GM12872 (cell line): ENCODE measurements around the gene SLC38A3.

ENCODE experiments used
- TF ChIP-seq, protein P1 (sequence below): IDR thresholded peaks from 3 replicates; pipeline ENCODE4 v1.5.1; 2011; ENCODE audit warnings: low read depth, mild to moderate bottlenecking, low read length, moderate library complexity; ENCODE audit not compliant: insufficient read depth

SLC38A3 gene

DNA sequence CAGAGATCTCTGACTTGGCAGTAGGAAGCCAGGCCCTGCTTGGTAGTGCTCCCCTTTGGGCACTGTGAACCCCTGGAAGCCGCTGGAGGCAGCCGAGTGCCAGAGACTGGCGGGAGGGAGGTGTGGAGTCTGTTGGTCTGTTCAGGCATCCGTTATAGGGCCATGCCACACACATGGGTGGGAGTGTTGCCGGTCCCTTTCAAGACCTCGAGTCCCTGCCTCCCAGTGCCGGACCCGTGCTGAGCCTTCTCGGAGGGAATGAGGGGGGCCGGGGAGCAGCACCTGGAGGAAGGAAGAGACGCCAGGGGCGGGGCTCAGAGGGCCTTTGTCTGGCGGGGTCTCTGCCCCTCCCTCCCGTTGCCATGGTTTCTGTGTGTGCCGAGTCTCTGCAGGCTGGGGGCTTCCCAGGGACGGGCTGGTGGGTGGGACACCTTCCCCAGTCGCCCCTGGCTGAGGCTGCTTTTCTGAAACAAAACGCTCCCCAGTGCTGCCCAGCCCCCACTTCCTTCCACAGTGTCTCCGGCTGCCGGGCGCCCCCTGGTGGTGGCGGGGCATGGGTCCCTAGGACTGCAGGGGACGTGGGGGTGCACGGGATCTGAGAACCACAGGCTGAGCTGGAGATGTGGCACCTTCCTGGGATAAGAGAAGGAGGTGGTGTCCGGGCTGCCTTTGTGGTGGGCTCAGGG lies 40.9 kb downstream of the SLC38A3 start:
- TF ChIP-seq, protein P1, sequence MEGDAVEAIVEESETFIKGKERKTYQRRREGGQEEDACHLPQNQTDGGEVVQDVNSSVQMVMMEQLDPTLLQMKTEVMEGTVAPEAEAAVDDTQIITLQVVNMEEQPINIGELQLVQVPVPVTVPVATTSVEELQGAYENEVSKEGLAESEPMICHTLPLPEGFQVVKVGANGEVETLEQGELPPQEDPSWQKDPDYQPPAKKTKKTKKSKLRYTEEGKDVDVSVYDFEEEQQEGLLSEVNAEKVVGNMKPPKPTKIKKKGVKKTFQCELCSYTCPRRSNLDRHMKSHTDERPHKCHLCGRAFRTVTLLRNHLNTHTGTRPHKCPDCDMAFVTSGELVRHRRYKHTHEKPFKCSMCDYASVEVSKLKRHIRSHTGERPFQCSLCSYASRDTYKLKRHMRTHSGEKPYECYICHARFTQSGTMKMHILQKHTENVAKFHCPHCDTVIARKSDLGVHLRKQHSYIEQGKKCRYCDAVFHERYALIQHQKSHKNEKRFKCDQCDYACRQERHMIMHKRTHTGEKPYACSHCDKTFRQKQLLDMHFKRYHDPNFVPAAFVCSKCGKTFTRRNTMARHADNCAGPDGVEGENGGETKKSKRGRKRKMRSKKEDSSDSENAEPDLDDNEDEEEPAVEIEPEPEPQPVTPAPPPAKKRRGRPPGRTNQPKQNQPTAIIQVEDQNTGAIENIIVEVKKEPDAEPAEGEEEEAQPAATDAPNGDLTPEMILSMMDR: peak; percentile 93

GRCh38 chr3:50246517-50246954 lies 41.5 kb downstream of the SLC38A3 start:
- TF ChIP-seq, protein P1: no peak

GRCh38 chr3:50248387-50248786 lies 43.3 kb downstream of the SLC38A3 start:
- TF ChIP-seq, protein P1: no peak

- TF ChIP-seq, protein P1: no peak
Observed at GRCh38 chr3:50249457-50249856, 44.4 kb downstream of the SLC38A3 start.

DNA sequence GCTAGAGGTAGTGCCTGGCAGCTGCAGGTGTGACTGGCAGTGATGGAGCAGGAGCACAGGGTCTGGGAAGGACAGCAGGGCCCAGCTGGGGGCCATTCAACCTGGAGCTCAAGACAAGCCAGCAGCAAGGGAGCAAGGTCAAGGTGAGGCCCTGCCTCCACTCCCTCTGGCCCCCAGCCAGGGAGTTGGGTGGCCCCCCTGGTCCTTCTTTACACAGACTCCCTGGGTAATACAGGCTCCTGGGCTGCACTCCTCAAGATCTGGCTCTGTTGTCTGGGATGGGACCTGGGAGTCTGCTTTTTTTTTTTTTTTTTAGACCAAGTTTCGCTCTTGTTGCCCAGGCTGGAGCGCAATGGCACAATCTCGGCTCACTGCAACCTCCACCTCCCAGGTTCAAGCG lies 45.4 kb downstream of the SLC38A3 start:
- TF ChIP-seq, protein P1: no peak

GRCh38 chr3:50251220-50251619 lies 46.1 kb downstream of the SLC38A3 start:
- TF ChIP-seq, protein P1: no peak

- TF ChIP-seq, protein P1: no peak
Observed at GRCh38 chr3:50254577-50255250, 49.6 kb downstream of the SLC38A3 start.
